NCI-H2029 treated with DMSO at 0.1 percent for 48 hours (cell line): ENCODE data around the gene MRC2.

Experiments used
- DNase-seq: peaks from one replicate; lab custom pipeline; 2025; lab: John Stamatoyannopoulos, UW

Gene MRC2

GRCh38 chr17:62661337-62661736, 33.9 kb downstream of the MRC2 start:
- DNase-seq = no peak

- no peak for DNase-seq
These were observed 35.4 kb downstream of the MRC2 start for GRCh38 chr17:62662855-62663254.

GRCh38 chr17:62663304-62663703, 35.8 kb downstream of the MRC2 start:
- DNase-seq = no peak

GRCh38 chr17:62664336-62665120, 37.1 kb downstream of the MRC2 start:
- no peak for DNase-seq

GRCh38 chr17:62665599-62665998, 38.1 kb downstream of the MRC2 start:
- no peak for DNase-seq

GRCh38 chr17:62666061-62666800, 38.8 kb downstream of the MRC2 start:
- DNase-seq = no peak

GRCh38 chr17:62666801-62667591, 39.5 kb downstream of the MRC2 start:
- no peak for DNase-seq

GRCh38 chr17:62668091-62668804, 40.8 kb downstream of the MRC2 start:
- DNase-seq = no peak

- no peak for DNase-seq
These were observed 42.8 kb downstream of the MRC2 start for GRCh38 chr17:62670202-62670821.

- DNase-seq = peak; percentile 46
These were observed 44.1 kb downstream of the MRC2 start for GRCh38 chr17:62671553-62671952.

- DNase-seq = no peak
These were observed 45.5 kb downstream of the MRC2 start for GRCh38 chr17:62672957-62673356.

- DNase-seq = no peak
These were observed 46.3 kb downstream of the MRC2 start for GRCh38 chr17:62673614-62674362.

GRCh38 chr17:62674363-62674739, 46.9 kb downstream of the MRC2 start:
- DNase-seq = no peak

- DNase-seq = no peak
These were observed 47.4 kb downstream of the MRC2 start for GRCh38 chr17:62674841-62675240.

GRCh38 chr17:62675260-62675659, 47.8 kb downstream of the MRC2 start:
- DNase-seq = no peak

- DNase-seq = no peak
These were observed 48.2 kb downstream of the MRC2 start for GRCh38 chr17:62675701-62676100.

GRCh38 chr17:62676231-62676943, 48.9 kb downstream of the MRC2 start:
- DNase-seq = no peak

GRCh38 chr17:62676952-62677596, 49.6 kb downstream of the MRC2 start:
- DNase-seq = no peak

- no peak for DNase-seq
These were observed 50.9 kb downstream of the MRC2 start for GRCh38 chr17:62678214-62678919.
